HepG2 (cell line): ENCODE results near the gene POLR3E.

Source experiments
- HDAC6 ChIP-seq: fragments of 200-600 bp; sonication (generic); IDR thresholded peaks from 2 replicates; pipeline ENCODE4 v1.7.0; 2017; ENCODE audit warnings: mild to moderate bottlenecking, antibody characterized with exemption, low read length, low read depth
- HOXA7 ChIP-seq: sonication (generic); formaldehyde crosslinking; IDR thresholded peaks from 2 replicates; pipeline ENCODE4 v1.8.1; 2022; ENCODE audit warnings: mild to moderate bottlenecking, missing genetic modification reagents, moderate library complexity
- KDM4B ChIP-seq: sonication (generic); formaldehyde crosslinking; IDR thresholded peaks from 2 replicates; pipeline ENCODE4 v1.4.0; 2020; ENCODE audit warnings: missing genetic modification reagents
- NCOR1 ChIP-seq: fragments of 200-600 bp; sonication (generic); IDR thresholded peaks from 2 replicates; pipeline ENCODE4 v1.7.0; 2017; ENCODE audit warnings: antibody characterized with exemption, low read length, borderline replicate concordance
- POLR2A ChIP-seq, 2 experiments: IDR thresholded peaks; 2 replicates each; pipeline ENCODE4 v1.6.1; 2011; ENCODE audit warnings: low read depth in 2 of 2, low read length in 2 of 2, mild to moderate bottlenecking in 1 of 2, moderate library complexity in 1 of 2; ENCODE audit not compliant: insufficient read depth in 1 of 2
- SIN3A ChIP-seq: IDR thresholded peaks from 2 replicates; pipeline ENCODE4 v1.6.1; 2011; ENCODE audit warnings: low read depth, mild to moderate bottlenecking, control low read depth, low read length, borderline replicate concordance
- ZBTB3 ChIP-seq: sonication (generic); formaldehyde crosslinking; IDR thresholded peaks from 2 replicates; pipeline ENCODE4 v1.4.0; 2020; ENCODE audit warnings: low read depth, mild to moderate bottlenecking, moderate library complexity, missing genetic modification reagents, borderline replicate concordance
- ZNF235 ChIP-seq: sonication (generic); formaldehyde crosslinking; IDR thresholded peaks from 2 replicates; pipeline ENCODE4 v1.8.1; 2023; ENCODE audit warnings: mild to moderate bottlenecking, missing genetic modification reagents, borderline replicate concordance
- ZNF318 ChIP-seq: sonication (generic); formaldehyde crosslinking; IDR thresholded peaks from 2 replicates; pipeline ENCODE4 v1.4.0; 2020; ENCODE audit warnings: mild to moderate bottlenecking, missing genetic modification reagents
- TF ChIP-seq, protein P1 (sequence below): sonication (generic); formaldehyde crosslinking; IDR thresholded peaks from 2 replicates; pipeline ENCODE4 v1.5.0; 2020; ENCODE audit warnings: mild to moderate bottlenecking, missing genetic modification reagents, moderate library complexity
- TF ChIP-seq, protein P2 (sequence below): sonication (generic); formaldehyde crosslinking; IDR thresholded peaks from 2 replicates; pipeline ENCODE4 v1.4.0; 2020; ENCODE audit warnings: missing genetic modification reagents, mild to moderate bottlenecking, borderline replicate concordance

DNA sequence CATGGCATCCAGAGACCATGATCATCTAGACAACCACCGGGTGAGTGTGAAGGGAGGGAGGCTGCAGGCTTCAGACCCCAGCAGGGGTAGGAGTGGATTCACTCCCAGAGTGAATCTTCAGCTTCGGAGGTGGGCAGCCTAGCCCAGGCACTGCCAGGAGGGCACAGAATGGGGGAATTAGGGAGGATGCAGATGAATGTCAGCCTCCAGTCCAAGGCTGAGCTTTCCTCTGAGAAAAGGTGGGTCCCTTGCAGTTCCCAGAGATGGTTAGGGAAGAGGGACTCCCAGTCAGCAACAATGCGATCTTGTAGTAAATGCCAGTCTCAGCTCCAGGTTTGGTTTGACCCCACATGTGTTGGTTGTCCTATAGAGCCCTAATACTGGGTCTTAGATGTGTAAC is 36.7 kb upstream of the POLR3E start:
- TF ChIP-seq NCOR1, result no peak
- no peak for TF ChIP-seq ZNF318
- TF ChIP-seq HDAC6, result no peak
- TF ChIP-seq HOXA7 (CRISPR knock-in tag), result no peak
- TF ChIP-seq POLR2A (IDR thresholded peaks at IDR 0.05; ENCODE audit: insufficient read depth in 1 of 2, low read depth in 2 of 2, low read length in 2 of 2), result no peak
- TF ChIP-seq ZBTB3, result no peak
- TF ChIP-seq, protein P1, sequence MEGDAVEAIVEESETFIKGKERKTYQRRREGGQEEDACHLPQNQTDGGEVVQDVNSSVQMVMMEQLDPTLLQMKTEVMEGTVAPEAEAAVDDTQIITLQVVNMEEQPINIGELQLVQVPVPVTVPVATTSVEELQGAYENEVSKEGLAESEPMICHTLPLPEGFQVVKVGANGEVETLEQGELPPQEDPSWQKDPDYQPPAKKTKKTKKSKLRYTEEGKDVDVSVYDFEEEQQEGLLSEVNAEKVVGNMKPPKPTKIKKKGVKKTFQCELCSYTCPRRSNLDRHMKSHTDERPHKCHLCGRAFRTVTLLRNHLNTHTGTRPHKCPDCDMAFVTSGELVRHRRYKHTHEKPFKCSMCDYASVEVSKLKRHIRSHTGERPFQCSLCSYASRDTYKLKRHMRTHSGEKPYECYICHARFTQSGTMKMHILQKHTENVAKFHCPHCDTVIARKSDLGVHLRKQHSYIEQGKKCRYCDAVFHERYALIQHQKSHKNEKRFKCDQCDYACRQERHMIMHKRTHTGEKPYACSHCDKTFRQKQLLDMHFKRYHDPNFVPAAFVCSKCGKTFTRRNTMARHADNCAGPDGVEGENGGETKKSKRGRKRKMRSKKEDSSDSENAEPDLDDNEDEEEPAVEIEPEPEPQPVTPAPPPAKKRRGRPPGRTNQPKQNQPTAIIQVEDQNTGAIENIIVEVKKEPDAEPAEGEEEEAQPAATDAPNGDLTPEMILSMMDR (CRISPR knock-in tag), result no peak
- TF ChIP-seq, protein P2, sequence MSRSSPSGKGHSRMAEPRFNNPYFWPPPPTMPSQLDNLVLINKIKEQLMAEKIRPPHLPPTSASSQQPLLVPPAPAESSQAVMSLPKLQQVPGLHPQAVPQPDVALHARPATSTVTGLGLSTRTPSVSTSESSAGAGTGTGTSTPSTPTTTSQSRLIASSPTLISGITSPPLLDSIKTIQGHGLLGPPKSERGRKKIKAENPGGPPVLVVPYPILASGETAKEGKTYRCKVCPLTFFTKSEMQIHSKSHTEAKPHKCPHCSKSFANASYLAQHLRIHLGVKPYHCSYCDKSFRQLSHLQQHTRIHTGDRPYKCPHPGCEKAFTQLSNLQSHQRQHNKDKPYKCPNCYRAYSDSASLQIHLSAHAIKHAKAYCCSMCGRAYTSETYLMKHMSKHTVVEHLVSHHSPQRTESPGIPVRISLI (CRISPR knock-in tag), result no peak
- TF ChIP-seq ZNF235 (CRISPR knock-in tag), result no peak
- TF ChIP-seq KDM4B (CRISPR knock-in tag), result no peak
- no peak for TF ChIP-seq SIN3A
